GM23338 (cell line): ENCODE data around the gene CHRNA4. TPM values are rescaled to one million over a fixed set of nuclear protein-coding genes. Genes with fewer than 3 reads are reported as not detected.

Source experiments
- EZH2phosphoT487 ChIP-seq: fragments of 200-600 bp; sonication (generic); IDR thresholded peaks from one replicate; pipeline ENCODE4 v1.8.1; 2018; ENCODE audit warnings: antibody characterized with exemption; ENCODE audit not compliant: unreplicated experiment
- POLR2AphosphoS5 ChIP-seq: IDR thresholded peaks from 2 replicates; pipeline ENCODE4 v1.6.1; 2016; ENCODE audit warnings: antibody characterized with exemption, low read depth
- ZNF114 ChIP-seq: fragments of 250-450 bp; sonication (Bioruptor Pico); IDR thresholded peaks from 2 replicates; pipeline ENCODE4 v1.5.0; 2020; ENCODE audit warnings: mild to moderate bottlenecking, moderate library complexity
- ZNF462 ChIP-seq: fragments of 250-450 bp; sonication (Bioruptor Pico); IDR thresholded peaks from 2 replicates; pipeline ENCODE4 v1.5.0; 2020; ENCODE audit warnings: mild to moderate bottlenecking, moderate library complexity
- polyA plus RNA-seq: library from polyadenylated mRNA; unstranded; fragments of >200 nt; fragmentation: Nextera tagmentation; extraction: Ambion mirVana; gene quantifications from 2 replicates; pipeline ENCODE4 v1.2.1, GENCODE V29; 2016
- total RNA-seq: library from RNA; depleted of rRNA; stranded (reverse); fragments of >200 nt; shearing (Covaris generic); gene quantifications from 2 replicates; pipeline ENCODE4 v1.2.3, GENCODE V29; 2014
- TF ChIP-seq, protein P1 (sequence below): IDR thresholded peaks from one replicate; pipeline ENCODE4 v1.6.1; 2018; ENCODE audit warnings: antibody characterized with exemption; ENCODE audit not compliant: unreplicated experiment

Gene CHRNA4
- total and polyA plus RNA-seq, 2 experiments from 2014 or later = 2.7 to 3.9 TPM

DNA sequence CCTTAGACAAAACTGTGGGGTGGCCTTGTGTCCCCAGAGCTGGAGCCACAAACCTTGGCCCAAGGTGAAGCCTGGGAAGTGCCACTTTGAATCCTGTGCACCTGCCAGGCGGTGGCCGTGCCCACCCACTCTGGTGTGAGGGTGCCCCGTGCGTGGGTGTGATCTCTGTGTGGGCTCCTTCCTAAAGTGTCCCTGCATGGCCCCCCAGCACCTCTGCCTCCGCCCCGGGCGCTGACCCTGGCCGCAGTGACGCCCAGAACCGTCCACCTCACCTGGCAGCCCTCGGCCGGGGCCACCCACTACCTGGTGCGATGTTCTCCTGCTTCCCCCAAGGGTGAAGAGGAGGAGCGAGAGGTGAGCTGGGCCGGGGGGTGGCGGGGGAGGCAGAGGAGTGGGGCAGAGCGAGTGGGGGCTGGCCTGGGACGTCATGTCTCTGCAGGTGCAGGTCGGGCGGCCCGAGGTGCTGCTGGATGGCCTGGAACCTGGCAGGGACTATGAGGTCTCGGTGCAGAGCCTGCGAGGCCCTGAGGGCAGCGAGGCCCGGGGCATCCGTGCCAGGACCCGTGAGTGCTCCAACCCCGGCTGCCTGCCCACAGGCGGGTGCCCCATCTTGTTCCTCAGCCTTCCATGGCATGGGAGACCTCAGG, 49.8 kb downstream of the CHRNA4 start (continued):
- no peak for TF ChIP-seq ZNF462 (CRISPR knock-in tag)
- no peak for TF ChIP-seq ZNF114 (CRISPR knock-in tag)
- TF ChIP-seq, protein P1, sequence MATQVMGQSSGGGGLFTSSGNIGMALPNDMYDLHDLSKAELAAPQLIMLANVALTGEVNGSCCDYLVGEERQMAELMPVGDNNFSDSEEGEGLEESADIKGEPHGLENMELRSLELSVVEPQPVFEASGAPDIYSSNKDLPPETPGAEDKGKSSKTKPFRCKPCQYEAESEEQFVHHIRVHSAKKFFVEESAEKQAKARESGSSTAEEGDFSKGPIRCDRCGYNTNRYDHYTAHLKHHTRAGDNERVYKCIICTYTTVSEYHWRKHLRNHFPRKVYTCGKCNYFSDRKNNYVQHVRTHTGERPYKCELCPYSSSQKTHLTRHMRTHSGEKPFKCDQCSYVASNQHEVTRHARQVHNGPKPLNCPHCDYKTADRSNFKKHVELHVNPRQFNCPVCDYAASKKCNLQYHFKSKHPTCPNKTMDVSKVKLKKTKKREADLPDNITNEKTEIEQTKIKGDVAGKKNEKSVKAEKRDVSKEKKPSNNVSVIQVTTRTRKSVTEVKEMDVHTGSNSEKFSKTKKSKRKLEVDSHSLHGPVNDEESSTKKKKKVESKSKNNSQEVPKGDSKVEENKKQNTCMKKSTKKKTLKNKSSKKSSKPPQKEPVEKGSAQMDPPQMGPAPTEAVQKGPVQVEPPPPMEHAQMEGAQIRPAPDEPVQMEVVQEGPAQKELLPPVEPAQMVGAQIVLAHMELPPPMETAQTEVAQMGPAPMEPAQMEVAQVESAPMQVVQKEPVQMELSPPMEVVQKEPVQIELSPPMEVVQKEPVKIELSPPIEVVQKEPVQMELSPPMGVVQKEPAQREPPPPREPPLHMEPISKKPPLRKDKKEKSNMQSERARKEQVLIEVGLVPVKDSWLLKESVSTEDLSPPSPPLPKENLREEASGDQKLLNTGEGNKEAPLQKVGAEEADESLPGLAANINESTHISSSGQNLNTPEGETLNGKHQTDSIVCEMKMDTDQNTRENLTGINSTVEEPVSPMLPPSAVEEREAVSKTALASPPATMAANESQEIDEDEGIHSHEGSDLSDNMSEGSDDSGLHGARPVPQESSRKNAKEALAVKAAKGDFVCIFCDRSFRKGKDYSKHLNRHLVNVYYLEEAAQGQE = no peak
- TF ChIP-seq EZH2phosphoT487 = no peak
- TF ChIP-seq POLR2AphosphoS5 = no peak
